Activated T-helper 2 cell treated with anti-CD3 and anti-CD28 coated beads, Interferon-gamma antibody, Interleukin-2, Interleukin-4, amounts not matched to agents 10 μg/mL and 5 μg/mL and 100 μg/mL, durations not matched to agents 14 hours and 24 hours and 36 hours (primary cell): ENCODE data around the gene PLGRKT. TPM values are rescaled to one million over a fixed set of nuclear protein-coding genes. Genes with fewer than 3 reads are reported as not detected.
"Not testable (repeated sequence)": the region's sequence is repeated elsewhere in the genome, so short reads cannot be mapped to it uniquely, and the experiment has no call there.

ENCODE experiments used
- DNase-seq: peaks from one replicate; pipeline ENCODE4 v3.0.0; 2021; ENCODE audit warnings: low spot score
- H3K27ac Mint-ChIP-seq: one replicate; pipeline ENCODE4 v1.8.0; 2021; ENCODE audit warnings: mixed read lengths
- H3K27me3 Mint-ChIP-seq: one replicate; pipeline ENCODE4 v1.8.0; 2021; ENCODE audit warnings: low read depth, mixed read lengths
- H3K36me3 Mint-ChIP-seq: one replicate; pipeline ENCODE4 v1.8.0; 2021; ENCODE audit warnings: low read depth, mixed read lengths
- H3K4me1 Mint-ChIP-seq: one replicate; pipeline ENCODE4 v1.8.0; 2021; ENCODE audit warnings: low read depth, mixed read lengths
- H3K4me3 Mint-ChIP-seq: one replicate; pipeline ENCODE4 v1.8.0; 2021; ENCODE audit warnings: low read depth, mild to moderate bottlenecking, moderate library complexity, mixed read lengths
- H3K9me3 Mint-ChIP-seq: one replicate; pipeline ENCODE4 v1.8.0; 2021; ENCODE audit warnings: mixed read lengths
- intact Hi-C: fragments of 100-400 bp; cut with micrococcal nuclease; formaldehyde crosslinking; loops from one replicate; pipeline ENCODE4 v1.15.1; 2023
- total RNA-seq: library from RNA; stranded (reverse); gene quantifications from 2 replicates; pipeline ENCODE4 v1.2.3, GENCODE V29; 2022

Gene PLGRKT
- total RNA-seq, 1 donor from 2014 or later: 39.3 TPM

DNA sequence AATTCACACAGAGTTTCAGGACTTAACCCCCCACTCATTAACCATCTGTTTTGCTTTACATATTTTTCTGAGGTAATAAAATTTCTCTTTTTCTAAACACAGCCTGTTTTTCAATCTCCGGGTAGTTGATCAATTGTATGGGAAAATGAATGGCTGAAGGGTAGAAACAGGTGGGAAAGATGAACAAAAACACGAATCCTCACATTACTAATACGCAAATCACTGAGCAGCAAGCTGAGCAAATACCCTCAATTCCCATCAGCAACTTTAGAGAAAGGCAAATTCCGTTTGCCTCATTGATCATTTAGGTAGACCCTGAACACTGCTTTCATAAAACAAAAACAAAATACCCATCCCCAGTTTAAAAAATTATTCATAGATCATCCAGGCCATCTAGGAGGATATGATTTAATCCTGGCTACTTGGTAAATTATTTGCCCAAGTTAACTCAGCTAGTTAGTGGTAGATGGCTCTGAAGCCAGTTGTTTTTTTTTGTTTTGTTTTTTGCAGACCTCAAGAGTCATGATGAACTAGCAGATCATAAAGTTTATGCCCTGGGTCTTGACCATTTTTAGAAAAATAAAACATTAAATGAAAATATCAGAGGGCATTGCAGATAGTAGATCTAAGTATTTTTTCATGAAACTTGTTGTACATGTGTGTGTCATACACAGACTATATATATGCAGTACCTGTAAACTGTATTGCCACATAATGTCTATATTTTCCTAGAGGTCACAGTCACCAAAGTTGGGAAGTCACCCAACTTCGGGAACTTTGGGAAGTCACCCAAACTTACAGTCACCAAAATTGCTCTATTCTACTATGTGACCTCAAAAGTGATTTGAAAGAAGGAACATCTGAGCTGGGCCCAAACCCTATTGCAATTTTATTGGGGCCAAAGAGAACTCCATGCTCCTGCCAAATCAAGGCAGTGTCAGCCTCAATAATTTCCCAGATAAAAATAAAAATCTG is 11.0 kb upstream of the PLGRKT start:
- H3K27me3 Mint-ChIP-seq: no peaks in the 10 kb centered on the region
- H3K27ac Mint-ChIP-seq: peak overlapping the region; percentile 92
- intact Hi-C loops: no loop called here
- peak overlapping the region; percentile 97 for H3K4me3 Mint-ChIP-seq
- peaks cover 63% of the 10 kb centered on the region for H3K4me1 Mint-ChIP-seq
- DNase-seq: no peak
- H3K9me3 Mint-ChIP-seq: no peaks in the 10 kb centered on the region
- peaks cover 22% of the 10 kb centered on the region for H3K36me3 Mint-ChIP-seq

DNA sequence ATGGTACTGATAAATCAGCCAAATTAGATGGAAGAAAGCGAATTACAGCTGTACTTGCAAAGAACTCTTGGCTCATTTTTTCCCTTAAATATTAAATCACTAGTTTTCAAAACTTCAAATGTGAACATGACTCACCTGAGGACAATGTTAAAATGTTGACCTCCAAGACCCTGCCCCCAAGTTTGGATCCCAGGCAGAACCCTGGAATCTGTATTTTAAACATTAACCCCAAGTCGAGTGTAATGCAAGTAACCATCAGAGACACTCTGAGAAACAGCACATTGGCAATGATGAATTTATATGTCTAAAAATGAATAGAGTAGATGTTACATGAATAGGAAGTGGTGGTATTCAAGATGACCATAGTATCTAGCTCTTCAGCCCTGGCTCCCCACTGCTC is 10.3 kb upstream of the PLGRKT start:
- H3K27me3 Mint-ChIP-seq: no peaks in the 10 kb centered on the region

DNA sequence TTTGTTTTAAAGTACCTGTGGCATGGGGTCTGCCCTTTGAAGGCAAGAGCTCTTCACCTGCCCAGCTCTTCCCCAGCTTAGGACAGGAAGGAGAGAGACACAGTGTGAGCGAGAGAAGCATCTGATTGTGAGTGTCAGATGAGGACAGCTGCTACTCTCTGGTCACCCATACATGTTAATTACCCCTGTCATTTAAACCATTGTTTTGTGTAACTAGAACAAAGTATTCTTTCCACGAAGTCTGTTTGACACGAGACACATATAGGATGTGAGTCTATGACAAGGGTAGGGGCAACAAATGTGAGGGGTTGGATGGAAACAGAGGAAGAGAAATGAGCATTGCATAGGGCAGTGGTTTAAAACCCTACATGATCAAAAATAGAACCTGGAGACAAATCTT is 9.6 kb upstream of the PLGRKT start:
- no peak for DNase-seq
- H3K9me3 Mint-ChIP-seq: no peaks in the 10 kb centered on the region
- H3K27me3 Mint-ChIP-seq: no peaks in the 10 kb centered on the region
- peaks cover 12% of the 10 kb centered on the region for H3K36me3 Mint-ChIP-seq
- H3K27ac Mint-ChIP-seq: peak overlapping the region; percentile 24
- intact Hi-C loops: no loop called here
- H3K4me1 Mint-ChIP-seq: peaks cover 54% of the 10 kb centered on the region
- no peak overlapping the region for H3K4me3 Mint-ChIP-seq

More for the DNA sequence above, 10.3 kb upstream of the PLGRKT start:
- Mint-ChIP-seq H3K4me3 (peak overlapping the region; percentile 4), H3K4me1 (peaks cover 56% of the 10 kb centered on the region), H3K27ac (peak overlapping the region; percentile 30), H3K36me3 (peaks cover 16% of the 10 kb centered on the region), H3K9me3 (no peaks in the 10 kb centered on the region)
- no peak for DNase-seq
- intact Hi-C loops: no loop called here

DNA sequence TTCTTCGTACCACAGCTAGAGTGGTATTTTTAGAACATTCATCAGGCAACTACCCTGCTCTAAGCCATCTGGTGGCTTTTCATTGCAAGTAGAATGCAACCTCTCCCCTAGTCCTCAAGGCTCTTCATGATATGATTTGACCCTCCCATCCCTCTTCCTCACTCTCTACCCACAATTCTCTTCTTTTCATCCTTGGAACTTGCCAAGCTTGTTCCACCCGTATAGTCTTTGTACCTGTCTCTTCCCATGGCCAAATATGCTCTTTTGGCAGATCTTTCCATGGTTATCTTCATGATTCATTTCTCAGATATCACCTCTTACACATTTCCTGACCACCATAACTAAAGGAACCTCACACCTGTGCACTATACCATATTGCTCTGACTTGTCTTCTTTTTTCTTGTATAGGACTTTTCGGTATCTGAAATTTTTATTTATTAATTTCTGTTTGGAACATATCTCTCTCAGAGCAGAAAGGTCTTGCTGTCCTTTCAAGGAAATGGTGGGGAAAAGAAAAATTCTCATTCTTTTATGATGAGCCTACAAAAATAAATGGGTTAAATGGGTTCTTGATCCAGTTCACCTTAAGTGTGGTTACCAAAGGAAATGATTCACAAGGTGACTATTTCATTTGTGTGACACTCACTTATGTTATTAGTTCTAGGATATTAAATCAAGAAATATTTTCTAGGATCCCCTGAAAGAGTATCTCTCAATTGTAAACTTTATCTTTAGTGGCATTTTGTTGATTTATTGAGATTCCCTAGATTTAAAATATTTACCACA is 8.9 kb upstream of the PLGRKT start:
- peak overlapping the region; percentile 58 for H3K27ac Mint-ChIP-seq
- no peaks in the 10 kb centered on the region for H3K9me3 Mint-ChIP-seq

DNA sequence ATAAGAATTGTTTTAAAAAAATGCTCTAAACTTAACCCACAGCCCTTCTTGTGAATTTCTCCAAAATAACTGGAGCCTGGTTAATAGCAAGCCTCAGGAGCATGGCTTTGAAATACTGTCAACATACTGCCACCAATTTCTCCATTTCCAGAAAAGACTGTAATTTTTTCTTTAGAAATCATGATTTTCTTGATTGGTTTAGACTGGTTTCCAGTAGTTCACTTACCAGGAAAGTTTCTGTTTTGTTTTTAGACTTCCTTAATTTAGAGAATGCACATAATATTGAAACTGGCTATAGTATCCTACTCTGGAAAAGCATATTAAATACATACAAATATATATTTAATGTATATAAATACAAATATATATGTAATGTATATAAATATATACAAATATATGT is 8.2 kb upstream of the PLGRKT start:
- Mint-ChIP-seq H3K36me3 (no peaks in the 10 kb centered on the region), H3K27me3 (no peaks in the 10 kb centered on the region), H3K27ac (no peak overlapping the region), H3K4me3 (no peak overlapping the region), H3K4me1 (peaks cover 53% of the 10 kb centered on the region), H3K9me3 (no peaks in the 10 kb centered on the region)
- intact Hi-C loops: no loop called here
- no peak for DNase-seq

More for the DNA sequence above, 8.9 kb upstream of the PLGRKT start:
- intact Hi-C loops: no loop called here
- Mint-ChIP-seq H3K27me3 (no peaks in the 10 kb centered on the region), H3K4me3 (no peak overlapping the region), H3K4me1 (peaks cover 53% of the 10 kb centered on the region), H3K36me3 (peaks cover 5% of the 10 kb centered on the region)
- no peak for DNase-seq

DNA sequence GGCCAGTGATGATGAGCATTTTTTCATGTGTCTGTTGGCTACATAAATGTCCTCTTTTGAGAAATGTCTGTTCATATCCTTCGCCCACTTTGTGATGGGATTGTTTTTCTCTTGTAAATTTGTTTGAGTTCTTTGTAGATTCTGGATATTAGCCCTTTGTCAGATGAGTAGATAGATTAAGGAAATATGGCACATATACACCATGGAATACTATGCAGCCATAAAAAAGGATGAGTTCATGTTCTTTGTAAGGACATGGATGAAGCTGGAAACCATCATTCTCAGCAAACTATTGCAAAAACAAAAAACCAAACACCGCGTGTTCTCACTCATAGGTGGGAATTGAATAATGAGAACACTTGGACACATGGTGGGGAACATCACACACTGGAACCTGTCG is 7.4 kb upstream of the PLGRKT start:
- H3K27ac Mint-ChIP-seq, intact Hi-C loops, H3K36me3 Mint-ChIP-seq, H3K9me3 Mint-ChIP-seq, H3K27me3 Mint-ChIP-seq, DNase-seq, H3K4me3 Mint-ChIP-seq: not testable (repeated sequence)
- peaks cover 59% of the 10 kb centered on the region for H3K4me1 Mint-ChIP-seq

DNA sequence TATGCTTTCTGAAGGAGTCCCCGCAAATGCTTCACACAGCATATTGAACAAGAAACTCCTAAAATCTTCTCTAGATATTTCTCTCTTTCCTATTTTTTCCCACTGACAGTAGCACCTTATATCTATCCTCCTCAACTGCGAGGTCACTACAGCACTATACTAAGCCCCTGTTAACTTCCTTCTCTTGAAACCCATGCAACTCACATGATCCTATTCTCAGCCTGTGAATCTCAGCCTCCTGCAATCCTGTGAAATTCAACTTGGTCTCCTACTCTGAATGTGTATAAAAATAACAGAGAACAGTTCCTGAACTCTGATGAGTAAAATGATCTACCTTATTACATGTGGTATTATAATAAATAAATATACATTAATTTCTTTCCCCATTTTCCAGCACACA is 6.1 kb upstream of the PLGRKT start:
- no peaks in the 10 kb centered on the region for H3K9me3 Mint-ChIP-seq
- no peak overlapping the region for H3K4me3 Mint-ChIP-seq
- no peaks in the 10 kb centered on the region for H3K36me3 Mint-ChIP-seq
- no peaks in the 10 kb centered on the region for H3K27me3 Mint-ChIP-seq
- DNase-seq: no peak
- no peak overlapping the region for H3K27ac Mint-ChIP-seq
- intact Hi-C loops: no loop called here
- peaks cover 60% of the 10 kb centered on the region for H3K4me1 Mint-ChIP-seq

DNA sequence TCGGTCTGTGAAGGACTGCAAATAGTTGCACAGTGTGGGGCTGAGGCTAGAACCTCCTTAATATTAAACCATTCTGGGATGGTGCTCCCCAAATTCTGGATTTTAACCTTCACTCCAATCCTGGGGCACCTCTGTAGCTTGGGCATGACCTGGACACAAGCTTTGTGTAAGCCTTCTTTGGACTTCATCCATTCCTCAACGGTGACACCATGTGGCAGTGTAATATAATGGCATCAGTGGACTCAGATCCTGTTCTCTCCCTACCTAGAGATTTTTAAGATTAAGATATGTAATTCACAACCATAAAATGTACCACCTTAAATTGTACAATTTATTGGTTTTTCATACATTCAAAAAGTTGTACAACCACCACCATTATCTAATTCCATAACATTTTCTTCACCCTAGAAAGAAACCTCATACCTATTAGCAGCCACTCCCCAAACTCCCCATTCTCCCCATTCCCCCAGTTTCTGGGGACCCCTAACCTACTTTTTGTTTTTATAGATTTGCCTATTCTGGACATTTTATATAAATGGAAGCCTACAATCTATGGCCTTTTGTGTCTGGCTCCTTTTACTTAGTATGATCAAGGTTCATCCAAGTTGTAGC is 4.8 kb upstream of the PLGRKT start:
- H3K36me3 Mint-ChIP-seq: no peaks in the 10 kb centered on the region
- DNase-seq: no peak
- intact Hi-C loops: no loop called here
- H3K4me3 Mint-ChIP-seq: no peak overlapping the region
- peaks cover 55% of the 10 kb centered on the region for H3K4me1 Mint-ChIP-seq
- no peak overlapping the region for H3K27ac Mint-ChIP-seq
- H3K9me3 Mint-ChIP-seq: no peaks in the 10 kb centered on the region
- H3K27me3 Mint-ChIP-seq: no peaks in the 10 kb centered on the region

DNA sequence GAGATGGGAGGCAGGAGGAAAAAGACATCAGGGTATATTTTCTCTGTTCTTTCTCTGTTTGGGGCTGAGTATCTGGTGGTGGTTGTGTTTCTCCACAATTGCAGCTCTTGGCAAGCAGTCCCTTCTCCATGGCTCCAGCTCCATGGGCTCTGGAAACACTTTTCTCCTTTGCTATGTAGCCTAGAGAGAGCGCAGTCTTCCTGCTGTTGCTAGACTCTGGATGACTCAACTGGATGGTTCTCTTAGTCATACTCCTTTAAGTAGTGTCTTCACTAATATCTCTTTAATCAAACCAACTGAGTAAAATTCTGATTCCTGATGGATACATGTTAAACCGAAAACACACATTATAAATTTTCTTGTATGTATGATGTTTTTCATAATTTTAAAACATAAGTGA is 3.3 kb upstream of the PLGRKT start:
- H3K36me3 Mint-ChIP-seq: peaks cover 10% of the 10 kb centered on the region
- H3K27me3 Mint-ChIP-seq: no peaks in the 10 kb centered on the region
- H3K9me3 Mint-ChIP-seq: no peaks in the 10 kb centered on the region
- no peak overlapping the region for H3K4me3 Mint-ChIP-seq
- H3K27ac Mint-ChIP-seq: no peak overlapping the region
- no peak for DNase-seq
- H3K4me1 Mint-ChIP-seq: peaks cover 55% of the 10 kb centered on the region
- intact Hi-C loops: no loop called here

DNA sequence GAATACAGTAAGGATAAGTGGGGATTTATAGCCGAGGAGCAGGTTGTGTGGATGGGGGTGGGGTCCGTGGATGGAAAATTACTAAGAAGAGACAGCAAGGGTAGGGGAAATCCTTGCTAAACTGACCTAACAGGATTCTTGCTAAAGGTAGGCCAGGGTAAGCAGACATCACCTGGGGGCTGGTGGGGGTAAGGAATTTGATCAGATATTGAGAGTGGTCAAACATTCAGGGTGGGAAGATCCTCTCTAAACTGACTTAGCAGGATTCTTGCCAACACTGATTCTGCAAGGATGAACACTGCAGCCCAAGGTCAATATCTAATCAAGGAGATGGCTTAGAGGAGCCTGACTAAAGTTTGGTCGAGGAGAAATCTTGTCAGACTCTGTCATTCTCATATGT is 2.7 kb upstream of the PLGRKT start:
- no peaks in the 10 kb centered on the region for H3K27me3 Mint-ChIP-seq
- no peak overlapping the region for H3K4me3 Mint-ChIP-seq
- peaks cover 16% of the 10 kb centered on the region for H3K36me3 Mint-ChIP-seq
- H3K4me1 Mint-ChIP-seq: peaks cover 57% of the 10 kb centered on the region
- DNase-seq: no peak
- intact Hi-C loops: no loop called here
- peaks cover under 1% of the 10 kb centered on the region for H3K9me3 Mint-ChIP-seq
- H3K27ac Mint-ChIP-seq: no peak overlapping the region

DNA sequence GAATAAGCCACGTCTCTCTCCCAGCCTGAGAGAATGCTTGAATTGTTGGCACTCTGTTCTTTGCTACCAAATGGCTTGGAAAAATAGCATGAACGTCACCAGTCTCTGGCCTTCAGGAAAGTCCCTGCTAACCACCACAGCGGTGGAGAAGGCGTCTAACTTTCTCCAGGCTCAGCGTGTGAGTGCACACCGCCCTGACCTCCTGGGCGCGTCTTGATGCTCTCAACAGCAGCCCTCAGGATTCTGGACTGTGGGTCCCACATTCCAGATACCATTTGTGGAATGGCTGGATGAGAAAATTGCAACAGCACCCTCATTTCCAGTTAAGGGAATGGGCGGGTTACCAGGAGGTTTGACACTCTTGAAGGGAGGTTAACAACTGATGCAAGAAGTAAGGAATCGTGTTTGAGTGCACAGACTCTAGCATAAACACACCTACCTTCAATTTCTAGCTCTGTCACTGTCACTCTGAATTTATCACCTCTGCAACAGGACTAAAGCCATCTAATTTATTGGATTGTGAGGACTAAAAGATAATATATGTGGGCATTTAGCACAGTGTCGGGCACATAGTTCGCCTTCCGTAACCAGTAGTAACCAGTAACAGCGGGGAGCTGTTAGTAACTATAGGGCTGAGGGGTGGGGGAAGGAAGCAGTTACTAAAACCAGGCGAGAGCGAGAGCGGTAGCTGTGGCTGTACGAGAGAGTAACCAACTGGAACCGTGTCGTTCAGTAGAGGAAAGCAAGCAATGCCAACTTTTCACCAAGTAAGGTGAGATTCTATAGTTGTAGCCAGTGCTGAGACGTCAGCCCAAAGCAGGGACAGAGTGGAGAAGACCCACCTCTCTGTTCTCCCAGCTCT is 807 bp upstream of the PLGRKT start:
- H3K27me3 Mint-ChIP-seq: no peaks in the 10 kb centered on the region
- peaks cover 4% of the 10 kb centered on the region for H3K9me3 Mint-ChIP-seq
- intact Hi-C loops: loop anchor here (5.0 kb wide), 8 partner anchors 414 to 1131 kb away; partner anchors contain the start of genes AK3 and JAK2
- peak overlapping the region; percentile 91 for H3K4me3 Mint-ChIP-seq
- peak; percentile 48 for DNase-seq
- H3K27ac Mint-ChIP-seq: peak overlapping the region; percentile 96
- peaks cover 55% of the 10 kb centered on the region for H3K4me1 Mint-ChIP-seq
- peaks cover 29% of the 10 kb centered on the region for H3K36me3 Mint-ChIP-seq

DNA sequence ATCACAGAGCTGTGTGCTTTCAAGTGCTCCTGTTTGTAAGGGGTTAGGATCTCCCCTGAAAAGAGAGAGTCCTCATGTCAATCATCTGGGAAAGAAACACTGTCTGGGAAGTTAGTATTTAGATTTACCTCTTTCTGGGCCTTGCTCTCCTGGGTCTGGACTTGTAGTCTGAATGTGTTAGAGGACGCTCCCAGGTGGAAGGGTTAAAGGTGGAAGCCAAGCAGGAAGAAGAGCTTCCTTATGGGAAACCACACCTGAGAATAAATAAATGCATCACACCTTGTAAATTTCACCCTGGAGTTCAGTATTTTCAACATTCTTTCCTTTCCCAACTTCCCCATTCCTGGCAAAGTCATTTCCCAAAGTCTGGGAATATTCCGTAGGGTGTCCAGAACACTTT is 1.3 kb downstream of the PLGRKT start:
- no peak for DNase-seq
- H3K36me3 Mint-ChIP-seq: peaks cover 47% of the 10 kb centered on the region
- intact Hi-C loops: loop anchor here (5.0 kb wide), 8 partner anchors 416 to 1129 kb away; partner anchors contain the start of genes AK3 and JAK2

More for the DNA sequence above, 1.3 kb downstream of the PLGRKT start:
- Mint-ChIP-seq H3K9me3 (peaks cover 4% of the 10 kb centered on the region), H3K4me1 (peaks cover 50% of the 10 kb centered on the region), H3K27ac (peak overlapping the region; percentile 96), H3K27me3 (no peaks in the 10 kb centered on the region), H3K4me3 (peak overlapping the region; percentile 91)
